Measurements from ENCODE around the gene COL4A1. TPM values are rescaled to one million over a fixed set of nuclear protein-coding genes. Genes with fewer than 3 reads are reported as not detected.

The COL4A1 gene
- total RNA-seq, 2 experiments from 2014 or later = 0.08 to 0.16 TPM

DNA sequence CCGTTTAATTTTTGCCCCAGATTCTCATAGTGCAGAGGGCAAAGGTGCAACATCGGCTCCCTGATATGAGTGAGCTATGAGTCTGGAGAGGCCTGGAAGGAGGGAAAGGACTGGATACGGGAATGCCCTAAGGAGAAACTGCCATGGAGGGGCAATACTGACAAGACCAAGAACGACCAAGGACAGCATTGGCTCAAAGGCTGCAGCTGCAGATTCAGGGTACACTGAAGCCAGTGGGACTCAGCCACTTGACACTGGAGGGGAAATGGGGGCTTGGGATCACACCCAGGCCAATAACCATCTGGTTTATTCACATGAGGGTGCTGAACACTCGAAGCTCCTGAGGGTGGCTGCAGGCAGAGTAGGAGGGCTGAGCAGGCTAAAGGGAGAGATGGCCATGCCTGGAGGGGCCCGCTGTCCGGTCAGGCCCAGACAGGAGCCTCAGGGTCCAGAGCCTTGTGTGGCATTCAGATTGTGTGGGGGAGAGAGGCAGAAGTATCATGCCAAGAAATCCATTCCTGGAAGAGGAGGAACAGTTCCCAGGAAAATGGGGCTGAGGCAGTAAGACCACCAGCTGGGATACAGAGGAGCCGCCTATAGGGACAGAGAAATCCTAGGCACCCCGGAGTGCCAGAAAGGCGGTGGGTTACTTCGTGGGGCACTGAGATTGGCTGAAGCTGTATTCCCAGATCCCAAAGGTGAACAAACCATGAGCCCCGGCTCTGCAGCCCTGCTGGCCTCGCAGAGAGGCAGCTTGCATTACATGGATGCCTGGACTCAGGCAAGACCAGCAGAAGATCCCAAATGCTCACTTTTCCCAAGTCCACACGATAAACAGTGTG, 20.7 kb downstream of the COL4A1 start:
- ATAC-seq (ENCODE audit: poor library complexity) = no peak
- TF ChIP-seq, protein P1, sequence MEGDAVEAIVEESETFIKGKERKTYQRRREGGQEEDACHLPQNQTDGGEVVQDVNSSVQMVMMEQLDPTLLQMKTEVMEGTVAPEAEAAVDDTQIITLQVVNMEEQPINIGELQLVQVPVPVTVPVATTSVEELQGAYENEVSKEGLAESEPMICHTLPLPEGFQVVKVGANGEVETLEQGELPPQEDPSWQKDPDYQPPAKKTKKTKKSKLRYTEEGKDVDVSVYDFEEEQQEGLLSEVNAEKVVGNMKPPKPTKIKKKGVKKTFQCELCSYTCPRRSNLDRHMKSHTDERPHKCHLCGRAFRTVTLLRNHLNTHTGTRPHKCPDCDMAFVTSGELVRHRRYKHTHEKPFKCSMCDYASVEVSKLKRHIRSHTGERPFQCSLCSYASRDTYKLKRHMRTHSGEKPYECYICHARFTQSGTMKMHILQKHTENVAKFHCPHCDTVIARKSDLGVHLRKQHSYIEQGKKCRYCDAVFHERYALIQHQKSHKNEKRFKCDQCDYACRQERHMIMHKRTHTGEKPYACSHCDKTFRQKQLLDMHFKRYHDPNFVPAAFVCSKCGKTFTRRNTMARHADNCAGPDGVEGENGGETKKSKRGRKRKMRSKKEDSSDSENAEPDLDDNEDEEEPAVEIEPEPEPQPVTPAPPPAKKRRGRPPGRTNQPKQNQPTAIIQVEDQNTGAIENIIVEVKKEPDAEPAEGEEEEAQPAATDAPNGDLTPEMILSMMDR (IDR thresholded peaks at IDR 0.05) = no peak
- no peak overlapping the region for H3K27ac Mint-ChIP-seq

DNA sequence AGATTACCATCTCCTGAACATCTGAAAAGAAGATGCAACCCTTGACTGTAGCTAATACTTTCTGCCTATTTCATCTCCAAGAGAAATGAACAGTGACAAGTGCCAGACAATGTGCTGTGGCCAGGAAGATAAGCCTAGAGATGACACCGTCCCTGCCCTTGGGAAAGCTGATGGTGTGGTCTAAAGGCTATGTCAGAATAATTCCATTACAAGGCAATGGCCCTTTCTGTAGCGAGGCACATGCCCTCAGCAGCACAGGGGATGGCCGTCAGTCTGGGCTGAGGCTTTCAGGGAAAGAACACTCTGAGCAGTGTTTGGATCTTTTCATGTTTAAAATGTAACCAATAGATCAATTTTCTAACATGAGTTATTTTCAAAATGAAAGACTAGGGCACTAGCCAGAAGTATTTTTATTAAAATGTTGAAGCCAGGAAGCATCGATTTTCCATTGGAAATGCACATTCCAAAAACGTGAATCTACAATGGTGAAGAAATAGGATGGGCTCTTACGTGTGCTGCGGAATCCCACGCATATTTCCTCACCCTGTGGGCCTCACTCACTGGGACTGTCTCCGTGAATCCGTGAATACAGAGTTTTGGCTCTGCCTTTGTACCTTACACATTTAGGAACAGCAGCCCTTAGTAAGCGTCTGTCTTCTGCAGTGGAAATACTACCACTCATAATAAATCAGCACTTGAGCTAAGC, 22.0 kb downstream of the COL4A1 start:
- H3K27ac Mint-ChIP-seq = no peak overlapping the region
- no peak overlapping the region for H3K4me3 ChIP-seq (ENCODE audit: low read length)
- H3K36me3 Mint-ChIP-seq (ENCODE audit: low read depth) = no peaks in the 10 kb centered on the region
- no peaks in the 10 kb centered on the region for H3K27me3 ChIP-seq (ENCODE audit: control insufficient read depth in 1 of 2, insufficient read depth in 2 of 2, low read length in 2 of 2)
- H3K27me3 Mint-ChIP-seq = peaks cover 29% of the 10 kb centered on the region
- no peaks in the 10 kb centered on the region for H3K36me3 ChIP-seq (ENCODE audit: insufficient read depth, low read length)
- H3K4me3 Mint-ChIP-seq = no peak overlapping the region
- ChIA-PET CTCF (no interaction called here), POLR2A (no interaction called here)
- H3K9me3 Mint-ChIP-seq = no peaks in the 10 kb centered on the region
- TF ChIP-seq, protein P1 (IDR thresholded peaks at IDR 0.05) = no peak
- H3K9me3 ChIP-seq (ENCODE audit: control insufficient read depth in 1 of 2, insufficient read depth in 1 of 2, low read length in 2 of 2) = peaks cover 0 to 17% of the 10 kb centered on the region in 2 experiments
- DNase-seq (no peak), ATAC-seq (ENCODE audit: poor library complexity) (no peak)
- intact Hi-C loops (cut with DNase I, micrococcal nuclease) = no loop called here
- no peaks in the 10 kb centered on the region for H3K4me1 Mint-ChIP-seq (ENCODE audit: low read depth)
- H3K27ac ChIP-seq (ENCODE audit: low read depth in 1 of 2, low read length in 2 of 2) = no peak overlapping the region
- H3K4me1 ChIP-seq (ENCODE audit: insufficient read depth, low read length) = no peaks in the 10 kb centered on the region

More for the DNA sequence above, 20.7 kb downstream of the COL4A1 start:
- Mint-ChIP-seq H3K4me3 (no peak overlapping the region), H3K27me3 (peaks cover 29% of the 10 kb centered on the region), H3K9me3 (no peaks in the 10 kb centered on the region), H3K36me3 (ENCODE audit: low read depth) (no peaks in the 10 kb centered on the region), H3K4me1 (ENCODE audit: low read depth) (no peaks in the 10 kb centered on the region)
- no peak overlapping the region for H3K4me3 ChIP-seq (ENCODE audit: low read length)
- ChIA-PET POLR2A (no interaction called here), CTCF (no interaction called here)
- H3K4me1 ChIP-seq (ENCODE audit: insufficient read depth, low read length) = no peaks in the 10 kb centered on the region
- peaks cover 0 to 21% of the 10 kb centered on the region in 2 experiments for H3K9me3 ChIP-seq (ENCODE audit: control insufficient read depth in 1 of 2, insufficient read depth in 1 of 2, low read length in 2 of 2)
- no peak for DNase-seq
- no peak overlapping the region for H3K27ac ChIP-seq (ENCODE audit: low read depth in 1 of 2, low read length in 2 of 2)
- no peaks in the 10 kb centered on the region for H3K36me3 ChIP-seq (ENCODE audit: insufficient read depth, low read length)
- intact Hi-C loops (cut with DNase I, micrococcal nuclease) = no loop called here
- H3K27me3 ChIP-seq (ENCODE audit: control insufficient read depth in 1 of 2, insufficient read depth in 2 of 2, low read length in 2 of 2) = no peaks in the 10 kb centered on the region

DNA sequence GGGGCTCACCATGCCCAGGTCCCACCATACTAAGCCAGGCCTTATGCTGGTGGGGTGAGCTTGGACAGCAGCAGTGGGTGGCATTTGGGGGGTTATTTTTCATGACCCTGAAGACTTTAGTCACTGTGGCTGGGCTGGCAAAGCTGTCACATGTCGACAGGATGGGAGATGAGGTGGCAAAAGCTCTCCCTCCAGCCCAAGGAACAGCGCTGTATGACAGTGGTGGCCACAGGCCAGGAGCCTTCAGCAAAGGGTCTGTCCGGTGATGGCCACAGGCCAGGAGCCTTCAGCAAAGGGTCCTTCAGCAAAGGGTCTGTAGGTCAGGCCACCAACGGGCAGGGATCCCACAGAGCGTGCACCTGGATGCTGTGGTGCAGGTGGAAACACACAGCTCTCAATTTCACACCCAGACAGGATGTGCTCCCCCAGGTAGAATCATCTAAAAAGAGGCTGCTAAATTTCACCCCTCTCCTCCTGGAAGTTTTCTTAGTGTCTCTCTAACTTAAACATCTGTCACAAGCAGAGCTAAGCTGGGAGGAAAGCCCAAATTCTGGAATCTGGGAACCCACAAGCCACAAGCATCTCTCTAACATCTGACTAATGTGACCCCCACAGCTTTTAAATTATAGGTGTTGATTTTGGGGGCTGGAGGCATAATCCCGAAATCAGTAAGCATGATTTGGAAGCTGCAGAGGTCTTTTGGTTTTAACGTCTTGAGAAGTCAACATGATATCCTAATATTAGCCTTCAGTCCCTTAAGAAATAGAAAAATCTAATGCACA, 23.0 kb downstream of the COL4A1 start:
- H3K9me3 ChIP-seq (ENCODE audit: control insufficient read depth in 1 of 2, insufficient read depth in 1 of 2, low read length in 2 of 2) = peaks cover 0 to 7% of the 10 kb centered on the region in 2 experiments
- ATAC-seq (ENCODE audit: poor library complexity) = no peak
- TF ChIP-seq, protein P1 (IDR thresholded peaks at IDR 0.05) = no peak
- no peaks in the 10 kb centered on the region for H3K36me3 ChIP-seq (ENCODE audit: insufficient read depth, low read length)
- no peak overlapping the region for H3K27ac ChIP-seq (ENCODE audit: low read depth in 1 of 2, low read length in 2 of 2)
- DNase-seq = no peak
- no peaks in the 10 kb centered on the region for H3K4me1 ChIP-seq (ENCODE audit: insufficient read depth, low read length)
- no peaks in the 10 kb centered on the region for H3K27me3 ChIP-seq (ENCODE audit: control insufficient read depth in 1 of 2, insufficient read depth in 2 of 2, low read length in 2 of 2)
- no peak overlapping the region for H3K4me3 ChIP-seq (ENCODE audit: low read length)
- Mint-ChIP-seq H3K27me3 (peaks cover 33% of the 10 kb centered on the region), H3K27ac (no peak overlapping the region), H3K4me1 (ENCODE audit: low read depth) (no peaks in the 10 kb centered on the region), H3K9me3 (no peaks in the 10 kb centered on the region), H3K36me3 (ENCODE audit: low read depth) (no peaks in the 10 kb centered on the region), H3K4me3 (no peak overlapping the region)
- intact Hi-C loops (cut with DNase I, micrococcal nuclease) = no loop called here
- CTCF ChIA-PET = no interaction called here
- POLR2A ChIA-PET = no interaction called here

Measured in CD4-positive, alpha-beta T cell (primary cell).